ENCODE results near the gene TMEM117. TPM values are rescaled to one million over a fixed set of nuclear protein-coding genes. Genes with fewer than 3 reads are reported as not detected.

The TMEM117 gene
- total RNA-seq, 1 experiment from 2014 or later = 5.9 TPM

DNA sequence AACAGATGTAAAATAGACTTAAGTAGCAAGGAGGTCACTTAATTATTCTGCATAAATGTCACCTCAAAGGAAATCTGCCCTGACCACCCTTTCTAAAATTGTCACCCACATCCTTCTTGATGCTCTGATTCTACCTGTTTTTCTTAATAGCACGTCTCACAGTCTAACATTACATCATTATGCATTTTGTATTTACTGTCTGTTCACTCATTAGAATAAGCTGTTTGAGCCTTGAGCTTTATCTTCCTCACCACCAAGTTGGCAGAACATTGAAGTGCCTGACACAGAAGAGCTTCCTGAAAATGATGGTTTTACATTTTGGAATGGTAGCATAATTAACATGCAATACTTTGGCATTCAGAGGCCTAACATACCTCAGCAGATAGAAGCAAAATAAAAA is 8.8 kb upstream of the TMEM117 start:
- H3K36me3 ChIP-seq (ENCODE audit: insufficient read depth, low read length, poor library complexity, severe bottlenecking) = no peaks in the 10 kb centered on the region
- no peak for DNase-seq (ENCODE audit: low spot score)
- intact Hi-C loops (cut with micrococcal nuclease; ENCODE audit: unreplicated experiment) = no loop called here
- H3K27ac ChIP-seq (ENCODE audit: low read depth, low read length, poor library complexity, severe bottlenecking) = no peak overlapping the region
- POLR2A ChIA-PET (ENCODE audit: low non-redundant PET) = no interaction called here
- H3K4me3 ChIP-seq (ENCODE audit: low read depth, low read length, poor library complexity, severe bottlenecking) = no peak overlapping the region
- no TSS peak for BruUV-seq (replicated peaks)
- H3K4me1 ChIP-seq (ENCODE audit: insufficient read depth, low read length, poor library complexity, severe bottlenecking) = no peaks in the 10 kb centered on the region
- TF ChIP-seq, protein P1, sequence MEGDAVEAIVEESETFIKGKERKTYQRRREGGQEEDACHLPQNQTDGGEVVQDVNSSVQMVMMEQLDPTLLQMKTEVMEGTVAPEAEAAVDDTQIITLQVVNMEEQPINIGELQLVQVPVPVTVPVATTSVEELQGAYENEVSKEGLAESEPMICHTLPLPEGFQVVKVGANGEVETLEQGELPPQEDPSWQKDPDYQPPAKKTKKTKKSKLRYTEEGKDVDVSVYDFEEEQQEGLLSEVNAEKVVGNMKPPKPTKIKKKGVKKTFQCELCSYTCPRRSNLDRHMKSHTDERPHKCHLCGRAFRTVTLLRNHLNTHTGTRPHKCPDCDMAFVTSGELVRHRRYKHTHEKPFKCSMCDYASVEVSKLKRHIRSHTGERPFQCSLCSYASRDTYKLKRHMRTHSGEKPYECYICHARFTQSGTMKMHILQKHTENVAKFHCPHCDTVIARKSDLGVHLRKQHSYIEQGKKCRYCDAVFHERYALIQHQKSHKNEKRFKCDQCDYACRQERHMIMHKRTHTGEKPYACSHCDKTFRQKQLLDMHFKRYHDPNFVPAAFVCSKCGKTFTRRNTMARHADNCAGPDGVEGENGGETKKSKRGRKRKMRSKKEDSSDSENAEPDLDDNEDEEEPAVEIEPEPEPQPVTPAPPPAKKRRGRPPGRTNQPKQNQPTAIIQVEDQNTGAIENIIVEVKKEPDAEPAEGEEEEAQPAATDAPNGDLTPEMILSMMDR (conservative IDR thresholded peaks at IDR 0.05; ENCODE audit: low read depth, low read length) = no peak
- TF ChIP-seq EZH2 (IDR thresholded peaks at IDR 0.05; ENCODE audit: borderline replicate concordance, low read depth, low read length, poor library complexity, severe bottlenecking) = no peak
- no peaks in the 10 kb centered on the region for H3K27me3 ChIP-seq (replicated peaks; ENCODE audit: insufficient read depth, low read depth, low read length, poor library complexity)
- CTCF ChIA-PET = no interaction called here
- no peaks in the 10 kb centered on the region for H3K9me3 ChIP-seq (ENCODE audit: low read depth, low read length, poor library complexity, severe bottlenecking)

DNA sequence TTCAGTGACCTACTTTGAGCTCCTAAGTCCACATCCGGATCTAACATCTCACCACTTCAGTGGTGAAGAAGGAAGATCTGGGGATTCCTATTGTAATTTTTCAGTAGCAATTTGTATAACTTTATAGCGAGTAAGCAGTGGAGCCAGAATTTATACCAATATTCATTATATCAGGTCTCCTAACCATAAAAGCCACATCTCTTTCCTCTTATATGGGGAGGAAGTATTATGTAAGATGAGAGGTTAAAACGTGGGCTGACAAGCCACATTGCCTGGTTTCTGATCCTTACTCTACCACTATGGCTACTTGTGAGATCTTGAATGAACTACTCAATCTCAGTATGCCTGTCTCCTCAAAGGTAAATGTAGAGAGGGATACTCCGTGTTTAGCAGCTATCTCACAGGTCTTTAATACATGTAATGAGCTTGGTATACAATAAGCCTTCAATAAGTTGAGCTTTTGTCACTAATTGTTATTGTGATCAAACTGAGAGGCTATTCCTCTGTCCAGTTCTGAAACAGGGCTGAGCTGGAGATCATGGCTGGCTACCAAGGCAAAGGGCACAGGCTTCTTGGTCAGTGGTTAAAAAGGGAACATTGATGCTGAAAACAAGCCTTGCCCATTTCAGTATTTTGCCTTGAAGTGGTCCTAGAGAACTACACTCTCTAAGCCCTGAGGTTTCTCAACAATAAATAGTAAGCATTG is 3.3 kb upstream of the TMEM117 start:
- no peak overlapping the region for H3K4me3 ChIP-seq (ENCODE audit: low read depth, low read length, poor library complexity, severe bottlenecking)
- H3K4me1 ChIP-seq (ENCODE audit: insufficient read depth, low read length, poor library complexity, severe bottlenecking) = no peaks in the 10 kb centered on the region
- H3K9me3 ChIP-seq (ENCODE audit: low read depth, low read length, poor library complexity, severe bottlenecking) = no peaks in the 10 kb centered on the region
- BruUV-seq (replicated peaks) = no TSS peak
- no peak overlapping the region for H3K27ac ChIP-seq (ENCODE audit: low read depth, low read length, poor library complexity, severe bottlenecking)
- no peak for DNase-seq (ENCODE audit: low spot score)
- POLR2A ChIA-PET (ENCODE audit: low non-redundant PET) = no interaction called here
- CTCF ChIA-PET = no interaction called here
- no peak for TF ChIP-seq EZH2 (IDR thresholded peaks at IDR 0.05; ENCODE audit: borderline replicate concordance, low read depth, low read length, poor library complexity, severe bottlenecking)
- TF ChIP-seq, protein P1 (conservative IDR thresholded peaks at IDR 0.05; ENCODE audit: low read depth, low read length) = no peak
- no peaks in the 10 kb centered on the region for H3K27me3 ChIP-seq (replicated peaks; ENCODE audit: insufficient read depth, low read depth, low read length, poor library complexity)
- H3K36me3 ChIP-seq (ENCODE audit: insufficient read depth, low read length, poor library complexity, severe bottlenecking) = no peaks in the 10 kb centered on the region
- intact Hi-C loops (cut with micrococcal nuclease; ENCODE audit: unreplicated experiment) = no loop called here

DNA sequence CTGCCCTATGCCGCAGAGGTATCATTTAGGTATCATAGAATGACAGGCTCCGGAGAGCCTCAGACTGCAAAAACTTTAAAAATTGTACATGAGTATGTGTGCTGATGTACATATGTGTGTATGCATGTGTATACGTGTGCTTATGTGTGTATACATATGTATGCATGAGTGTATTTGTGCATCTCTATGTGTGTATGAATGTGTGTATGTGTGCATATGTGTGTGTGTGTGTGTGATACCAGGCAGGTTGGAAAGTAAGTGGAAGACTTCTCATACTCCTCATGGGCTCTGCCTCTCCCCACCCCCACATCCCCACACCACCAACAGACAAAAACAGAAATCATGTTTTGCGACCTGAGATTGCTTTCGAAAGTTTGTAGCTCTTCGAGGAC is 621 bp upstream of the TMEM117 start:
- H3K9me3 ChIP-seq (ENCODE audit: low read depth, low read length, poor library complexity, severe bottlenecking) = no peaks in the 10 kb centered on the region
- peak overlapping the region; percentile 72 for H3K4me3 ChIP-seq (ENCODE audit: low read depth, low read length, poor library complexity, severe bottlenecking)
- ChIA-PET POLR2A (ENCODE audit: low non-redundant PET) (interaction anchor here (0.6 kb wide), 1 partner anchor 26 kb away, joined by 9 read pairs; no protein-coding TSS in a partner anchor), CTCF (no interaction called here)
- BruUV-seq (replicated peaks) = no TSS peak
- no peaks in the 10 kb centered on the region for H3K27me3 ChIP-seq (replicated peaks; ENCODE audit: insufficient read depth, low read depth, low read length, poor library complexity)
- peak overlapping the region; percentile 90 for H3K27ac ChIP-seq (ENCODE audit: low read depth, low read length, poor library complexity, severe bottlenecking)
- H3K4me1 ChIP-seq (ENCODE audit: insufficient read depth, low read length, poor library complexity, severe bottlenecking) = peaks cover 15% of the 10 kb centered on the region
- no peaks in the 10 kb centered on the region for H3K36me3 ChIP-seq (ENCODE audit: insufficient read depth, low read length, poor library complexity, severe bottlenecking)
- intact Hi-C loops (cut with micrococcal nuclease; ENCODE audit: unreplicated experiment) = no loop called here
- no peak for DNase-seq (ENCODE audit: low spot score)
- TF ChIP-seq, protein P1 (conservative IDR thresholded peaks at IDR 0.05; ENCODE audit: low read depth, low read length) = no peak
- TF ChIP-seq EZH2 (IDR thresholded peaks at IDR 0.05; ENCODE audit: borderline replicate concordance, low read depth, low read length, poor library complexity, severe bottlenecking) = no peak

Measured in A673 (cell line).